Liver (tissue), 9 donors: Measurements from ENCODE around the gene TECR. TPM values are rescaled to one million over a fixed set of nuclear protein-coding genes. Genes with fewer than 3 reads are reported as not detected.

ENCODE experiments used
- DNase-seq: peaks from one replicate; pipeline ENCODE4 v3.0.0-alpha.2; 2017; ENCODE audit warnings: low spot score
- H3K27ac ChIP-seq, 2 donors: one replicate each; pipeline ENCODE4 v1.7.0; 2013; ENCODE audit warnings: inconsistent platforms in 2 of 2, low read length in 2 of 2, control low read depth in 1 of 2, low read depth in 1 of 2, mild to moderate bottlenecking in 1 of 2
- H3K27me3 ChIP-seq, 4 donors: one replicate each; pipeline versions ENCODE4 v1.6.1 to v1.7.0; 2013; ENCODE audit warnings: low read length in 3 of 4, inconsistent platforms in 1 of 4, mild to moderate bottlenecking in 1 of 4, moderate library complexity in 1 of 4; ENCODE audit not compliant: control insufficient read depth in 4 of 4, insufficient read depth in 4 of 4
- H3K36me3 ChIP-seq, 4 donors: one replicate each; pipeline versions ENCODE4 v1.6.1 to v1.7.0; 2013; ENCODE audit warnings: low read length in 3 of 4, mild to moderate bottlenecking in 3 of 4, low read depth in 1 of 4, moderate library complexity in 1 of 4; ENCODE audit not compliant: control insufficient read depth in 4 of 4, insufficient read depth in 3 of 4
- H3K4me1 ChIP-seq, 4 donors: one replicate each; pipeline versions ENCODE4 v1.6.1 to v1.7.0; 2013; ENCODE audit warnings: low read length in 3 of 4, mild to moderate bottlenecking in 3 of 4, moderate library complexity in 1 of 4; ENCODE audit not compliant: control insufficient read depth in 4 of 4, insufficient read depth in 4 of 4
- H3K4me3 ChIP-seq, 3 donors: one replicate each; pipeline versions ENCODE4 v1.6.1 to v1.7.0; 2013; ENCODE audit warnings: low read length in 3 of 3, control low read depth in 1 of 3, low read depth in 1 of 3, mild to moderate bottlenecking in 1 of 3
- H3K9ac ChIP-seq, 2 donors: one replicate each; pipeline ENCODE4 v1.7.0; 2013; ENCODE audit warnings: low read length in 2 of 2, mild to moderate bottlenecking in 2 of 2, moderate library complexity in 2 of 2, control low read depth in 1 of 2, low read depth in 1 of 2
- H3K9me3 ChIP-seq, 4 donors: one replicate each; pipeline versions ENCODE4 v1.6.1 to v1.7.0; 2013; ENCODE audit warnings: low read length in 3 of 4; ENCODE audit not compliant: control insufficient read depth in 4 of 4
- EGR1 ChIP-seq, 2 donors: IDR thresholded peaks; 2 replicates each; pipeline ENCODE4 v1.6.1; 2016 to 2018; ENCODE audit warnings: antibody characterized with exemption in 2 of 2, low read depth in 2 of 2
- FOXA1 ChIP-seq: IDR thresholded peaks from 2 replicates; pipeline ENCODE4 v1.6.1; 2016; ENCODE audit warnings: antibody characterized with exemption
- FOXA2 ChIP-seq: IDR thresholded peaks from 2 replicates; pipeline ENCODE4 v1.6.1; 2016; ENCODE audit warnings: antibody characterized with exemption
- GABPA ChIP-seq, 2 donors: IDR thresholded peaks in 1 of 2; conservative IDR thresholded peaks in 1 of 2; 2 replicates each; pipeline ENCODE4 v1.6.1; 2016; ENCODE audit warnings: antibody characterized with exemption in 2 of 2, mild to moderate bottlenecking in 1 of 2, moderate library complexity in 1 of 2
- HNF4A ChIP-seq, 2 donors: conservative IDR thresholded peaks; 2 replicates each; pipeline ENCODE4 v1.6.1; 2016; ENCODE audit warnings: antibody characterized with exemption in 2 of 2, mild to moderate bottlenecking in 2 of 2
- HNF4G ChIP-seq: IDR thresholded peaks from 2 replicates; pipeline ENCODE4 v1.6.1; 2016; ENCODE audit warnings: antibody characterized with exemption
- NR2F2 ChIP-seq: IDR thresholded peaks from 2 replicates; pipeline ENCODE4 v1.6.1; 2016; ENCODE audit warnings: antibody characterized with exemption
- RAD21 ChIP-seq, 2 donors: IDR thresholded peaks; 2 replicates each; pipeline ENCODE4 v1.6.1; 2016; ENCODE audit warnings: antibody characterized with exemption in 2 of 2, mild to moderate bottlenecking in 2 of 2
- SP1 ChIP-seq: IDR thresholded peaks from 2 replicates; pipeline ENCODE4 v1.6.1; 2018; ENCODE audit warnings: antibody characterized with exemption, mild to moderate bottlenecking
- TAF1 ChIP-seq: conservative IDR thresholded peaks from 2 replicates; pipeline ENCODE4 v1.6.1; 2016; ENCODE audit warnings: antibody characterized with exemption, mild to moderate bottlenecking
- YY1 ChIP-seq: IDR thresholded peaks from 2 replicates; pipeline ENCODE4 v1.6.1; 2016; ENCODE audit warnings: antibody characterized with exemption, mild to moderate bottlenecking
- WGBS: extraction: QIAGEN DNeasy Blood & Tissue Kit; methylation state at CpG from one replicate; pipeline ENCODE4 v1.1.7; 2013; 5-methylcytosine and 5-hydroxymethylcytosine counted together
- polyA plus RNA-seq, 2 donors: library from polyadenylated mRNA; stranded (reverse) in 1 of 2; unstranded in 1 of 2; fragments of 200-250 nt in 1 of 2; fragments of >200 nt in 1 of 2; fragmentation: Nextera tagmentation in 1 of 2; extraction: Ambion mirVana in 1 of 2; gene quantifications; one replicate each; pipeline versions ENCODE4 v1.2.1 to v1.2.3, GENCODE V29; 2013 to 2015
- total RNA-seq, 2 donors: library from RNA; depleted of rRNA; stranded (reverse); fragments of >200 nt; gene quantifications; one replicate each; pipeline ENCODE4 v1.2.3, GENCODE V29; 2014
- TF ChIP-seq, protein P1 (sequence below): IDR thresholded peaks from 2 replicates; pipeline ENCODE4 v1.6.1; 2016; ENCODE audit warnings: antibody characterized with exemption, mild to moderate bottlenecking
- TF ChIP-seq, protein P2 (sequence below): IDR thresholded peaks from 2 replicates; pipeline ENCODE4 v1.6.1; 2016; ENCODE audit warnings: antibody characterized with exemption
- TF ChIP-seq, protein P3 (sequence below): IDR thresholded peaks from 2 replicates; pipeline ENCODE4 v1.6.1; 2016; ENCODE audit warnings: antibody characterized with exemption
- TF ChIP-seq, protein P4 (sequence below): fragments of 150-350 bp; IDR thresholded peaks from 2 replicates; pipeline ENCODE4 v1.5.1; 2017; ENCODE audit warnings: improper control_type of control experiment, low read depth, low read length; ENCODE audit not compliant: missing input control
- TF ChIP-seq, protein P5 (sequence below): IDR thresholded peaks from 2 replicates; pipeline ENCODE4 v1.6.1; 2016; ENCODE audit warnings: antibody characterized with exemption
- donor health status: healthy.
- donor health status: healthy.
- donor health status: healthy.
- donor health status: healthy.
- donor health status: healthy.

The TECR gene
- total and polyA plus RNA-seq, 4 donors = 26.4 to 157 (median 60.8) TPM

DNA sequence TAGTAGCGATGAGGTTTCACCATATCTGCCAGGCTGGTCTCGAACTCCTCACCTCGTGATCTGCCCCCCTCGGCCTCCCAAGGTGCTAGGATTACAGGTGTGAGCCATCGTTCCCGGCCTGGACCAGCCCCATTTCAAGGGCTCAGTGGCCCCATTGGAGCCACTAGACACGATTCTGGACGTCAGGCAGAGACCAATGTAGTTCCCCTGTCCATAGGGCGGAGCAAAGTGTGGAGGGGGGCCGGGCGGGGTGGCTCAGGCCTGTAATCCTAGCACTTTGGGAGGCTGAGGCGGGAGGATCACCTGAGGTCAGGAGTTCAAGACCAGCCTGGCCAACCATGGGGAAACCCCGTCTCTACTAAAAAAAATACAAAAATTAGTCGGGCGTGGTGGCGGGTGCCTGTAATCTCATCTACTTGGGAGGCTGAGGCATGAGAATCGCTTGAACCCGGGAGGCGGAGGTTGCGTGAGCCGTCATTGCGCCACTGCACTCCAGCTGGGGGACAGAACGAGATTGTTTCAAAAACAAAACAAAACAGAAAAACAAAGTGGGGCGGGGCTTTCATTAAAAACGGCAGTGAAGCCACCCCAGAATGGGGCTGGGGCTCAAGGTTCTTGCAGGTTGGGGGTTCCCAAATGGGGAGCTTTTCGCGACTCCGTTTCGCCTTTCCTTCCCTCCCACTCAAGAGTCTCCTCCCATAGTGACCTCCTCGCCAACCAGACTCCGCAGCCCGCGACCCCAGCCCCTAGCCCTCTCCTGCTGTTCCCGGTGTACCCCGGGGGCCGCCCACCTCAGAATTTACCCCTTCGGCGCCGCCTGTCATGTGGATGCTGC is 758 bp upstream of the TECR start:
- no peak for DNase-seq
- Histone ChIP-seq H3K27me3 (no peaks in the 10 kb centered on the region), H3K9ac (peak overlapping the region in 1 of 2 donors; percentile 26), H3K36me3 (no peaks in the 10 kb centered on the region), H3K4me1 (peaks cover 0 to 18% (median 6%) of the 10 kb centered on the region in 4 donors), H3K27ac (peak overlapping the region in 1 of 2 donors; percentile 28), H3K4me3 (peak overlapping the region in 2 of 3 donors; percentile 48 to 60), H3K9me3 (no peaks in the 10 kb centered on the region)
- TF ChIP-seq RAD21 (IDR thresholded peaks at IDR 0.05) (no peak), HNF4G (no peak), NR2F2 (no peak), YY1 (no peak), FOXA2 (no peak), GABPA (IDR thresholded peaks at IDR 0.05 in 1 of 2, conservative IDR thresholded peaks at IDR 0.05 in 1 of 2) (no peak), HNF4A (conservative IDR thresholded peaks at IDR 0.05) (no peak), EGR1 (IDR thresholded peaks at IDR 0.05; ENCODE audit: low read depth in 2 of 2) (no peak), SP1 (no peak), TAF1 (no peak), FOXA1 (no peak)
- TF ChIP-seq, protein P1, sequence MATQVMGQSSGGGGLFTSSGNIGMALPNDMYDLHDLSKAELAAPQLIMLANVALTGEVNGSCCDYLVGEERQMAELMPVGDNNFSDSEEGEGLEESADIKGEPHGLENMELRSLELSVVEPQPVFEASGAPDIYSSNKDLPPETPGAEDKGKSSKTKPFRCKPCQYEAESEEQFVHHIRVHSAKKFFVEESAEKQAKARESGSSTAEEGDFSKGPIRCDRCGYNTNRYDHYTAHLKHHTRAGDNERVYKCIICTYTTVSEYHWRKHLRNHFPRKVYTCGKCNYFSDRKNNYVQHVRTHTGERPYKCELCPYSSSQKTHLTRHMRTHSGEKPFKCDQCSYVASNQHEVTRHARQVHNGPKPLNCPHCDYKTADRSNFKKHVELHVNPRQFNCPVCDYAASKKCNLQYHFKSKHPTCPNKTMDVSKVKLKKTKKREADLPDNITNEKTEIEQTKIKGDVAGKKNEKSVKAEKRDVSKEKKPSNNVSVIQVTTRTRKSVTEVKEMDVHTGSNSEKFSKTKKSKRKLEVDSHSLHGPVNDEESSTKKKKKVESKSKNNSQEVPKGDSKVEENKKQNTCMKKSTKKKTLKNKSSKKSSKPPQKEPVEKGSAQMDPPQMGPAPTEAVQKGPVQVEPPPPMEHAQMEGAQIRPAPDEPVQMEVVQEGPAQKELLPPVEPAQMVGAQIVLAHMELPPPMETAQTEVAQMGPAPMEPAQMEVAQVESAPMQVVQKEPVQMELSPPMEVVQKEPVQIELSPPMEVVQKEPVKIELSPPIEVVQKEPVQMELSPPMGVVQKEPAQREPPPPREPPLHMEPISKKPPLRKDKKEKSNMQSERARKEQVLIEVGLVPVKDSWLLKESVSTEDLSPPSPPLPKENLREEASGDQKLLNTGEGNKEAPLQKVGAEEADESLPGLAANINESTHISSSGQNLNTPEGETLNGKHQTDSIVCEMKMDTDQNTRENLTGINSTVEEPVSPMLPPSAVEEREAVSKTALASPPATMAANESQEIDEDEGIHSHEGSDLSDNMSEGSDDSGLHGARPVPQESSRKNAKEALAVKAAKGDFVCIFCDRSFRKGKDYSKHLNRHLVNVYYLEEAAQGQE = no peak
- TF ChIP-seq, protein P2, sequence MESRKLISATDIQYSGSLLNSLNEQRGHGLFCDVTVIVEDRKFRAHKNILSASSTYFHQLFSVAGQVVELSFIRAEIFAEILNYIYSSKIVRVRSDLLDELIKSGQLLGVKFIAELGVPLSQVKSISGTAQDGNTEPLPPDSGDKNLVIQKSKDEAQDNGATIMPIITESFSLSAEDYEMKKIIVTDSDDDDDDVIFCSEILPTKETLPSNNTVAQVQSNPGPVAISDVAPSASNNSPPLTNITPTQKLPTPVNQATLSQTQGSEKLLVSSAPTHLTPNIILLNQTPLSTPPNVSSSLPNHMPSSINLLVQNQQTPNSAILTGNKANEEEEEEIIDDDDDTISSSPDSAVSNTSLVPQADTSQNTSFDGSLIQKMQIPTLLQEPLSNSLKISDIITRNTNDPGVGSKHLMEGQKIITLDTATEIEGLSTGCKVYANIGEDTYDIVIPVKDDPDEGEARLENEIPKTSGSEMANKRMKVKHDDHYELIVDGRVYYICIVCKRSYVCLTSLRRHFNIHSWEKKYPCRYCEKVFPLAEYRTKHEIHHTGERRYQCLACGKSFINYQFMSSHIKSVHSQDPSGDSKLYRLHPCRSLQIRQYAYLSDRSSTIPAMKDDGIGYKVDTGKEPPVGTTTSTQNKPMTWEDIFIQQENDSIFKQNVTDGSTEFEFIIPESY = no peak
- TF ChIP-seq, protein P3, sequence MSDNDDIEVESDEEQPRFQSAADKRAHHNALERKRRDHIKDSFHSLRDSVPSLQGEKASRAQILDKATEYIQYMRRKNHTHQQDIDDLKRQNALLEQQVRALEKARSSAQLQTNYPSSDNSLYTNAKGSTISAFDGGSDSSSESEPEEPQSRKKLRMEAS = no peak
- TF ChIP-seq, protein P4, sequence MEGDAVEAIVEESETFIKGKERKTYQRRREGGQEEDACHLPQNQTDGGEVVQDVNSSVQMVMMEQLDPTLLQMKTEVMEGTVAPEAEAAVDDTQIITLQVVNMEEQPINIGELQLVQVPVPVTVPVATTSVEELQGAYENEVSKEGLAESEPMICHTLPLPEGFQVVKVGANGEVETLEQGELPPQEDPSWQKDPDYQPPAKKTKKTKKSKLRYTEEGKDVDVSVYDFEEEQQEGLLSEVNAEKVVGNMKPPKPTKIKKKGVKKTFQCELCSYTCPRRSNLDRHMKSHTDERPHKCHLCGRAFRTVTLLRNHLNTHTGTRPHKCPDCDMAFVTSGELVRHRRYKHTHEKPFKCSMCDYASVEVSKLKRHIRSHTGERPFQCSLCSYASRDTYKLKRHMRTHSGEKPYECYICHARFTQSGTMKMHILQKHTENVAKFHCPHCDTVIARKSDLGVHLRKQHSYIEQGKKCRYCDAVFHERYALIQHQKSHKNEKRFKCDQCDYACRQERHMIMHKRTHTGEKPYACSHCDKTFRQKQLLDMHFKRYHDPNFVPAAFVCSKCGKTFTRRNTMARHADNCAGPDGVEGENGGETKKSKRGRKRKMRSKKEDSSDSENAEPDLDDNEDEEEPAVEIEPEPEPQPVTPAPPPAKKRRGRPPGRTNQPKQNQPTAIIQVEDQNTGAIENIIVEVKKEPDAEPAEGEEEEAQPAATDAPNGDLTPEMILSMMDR = no peak
- TF ChIP-seq, protein P5, sequence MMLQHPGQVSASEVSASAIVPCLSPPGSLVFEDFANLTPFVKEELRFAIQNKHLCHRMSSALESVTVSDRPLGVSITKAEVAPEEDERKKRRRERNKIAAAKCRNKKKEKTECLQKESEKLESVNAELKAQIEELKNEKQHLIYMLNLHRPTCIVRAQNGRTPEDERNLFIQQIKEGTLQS = no peak
- 38% methylated on average over 39 of the region's 39 CpGs for WGBS
